CD4-positive, alpha-beta T cell (primary cell): ENCODE results near the gene C1orf87. TPM values are rescaled to one million over a fixed set of nuclear protein-coding genes. Genes with fewer than 3 reads are reported as not detected.

ENCODE experiments used
- ATAC-seq: fragments of 200-7000 bp; cut with Tn5 transposase; one replicate; pipeline ENCODE4 v1.10.0; 2022; ENCODE audit warnings: mild to moderate bottlenecking; ENCODE audit not compliant: poor library complexity
- CTCF ChIA-PET: fragments of 350-600 bp; sonication (Branson Sonifier 250); formaldehyde crosslinking; loops from one replicate; lab custom pipeline; 2021; ENCODE audit warnings: antibody characterized with exemption, inconsistent platforms; lab: Charles Lee
- POLR2A ChIA-PET: fragments of 350-600 bp; sonication (Branson Sonifier 250); formaldehyde crosslinking; loops from one replicate; lab custom pipeline; 2021; ENCODE audit warnings: antibody characterized with exemption, inconsistent platforms; lab: Charles Lee
- DNase-seq, 14 experiments: peaks; one replicate each; pipeline ENCODE4 v3.0.0-alpha.2; 2013 to 2020; ENCODE audit warnings: mixed read lengths in 2 of 14
- H3K27ac ChIP-seq, 2 donors: one replicate each; pipeline versions ENCODE4 v1.5.1 to v1.7.0; 2013; ENCODE audit warnings: low read length in 2 of 2, low read depth in 1 of 2, mild to moderate bottlenecking in 1 of 2
- H3K27me3 ChIP-seq, 2 experiments: 1 replicate in 1 of 2; 2 replicates in 1 of 2; pipeline versions ENCODE4 v1.6.1 to v1.7.0; 2013; ENCODE audit warnings: low read length in 2 of 2, control low read depth in 1 of 2, mild to moderate bottlenecking in 1 of 2, moderate library complexity in 1 of 2; ENCODE audit not compliant: insufficient read depth in 2 of 2, control insufficient read depth in 1 of 2
- H3K36me3 ChIP-seq: one replicate; pipeline ENCODE4 v1.6.1; 2013; ENCODE audit warnings: low read length, control low read depth; ENCODE audit not compliant: insufficient read depth
- H3K4me1 ChIP-seq: one replicate; pipeline ENCODE4 v1.6.1; 2013; ENCODE audit warnings: low read length, control low read depth; ENCODE audit not compliant: insufficient read depth
- H3K4me3 ChIP-seq: one replicate; pipeline ENCODE4 v1.5.1; 2013; ENCODE audit warnings: mild to moderate bottlenecking, low read length, moderate library complexity
- H3K9me3 ChIP-seq, 2 experiments: 1 replicate in 1 of 2; 2 replicates in 1 of 2; pipeline versions ENCODE4 v1.6.1 to v1.7.0; 2013; ENCODE audit warnings: low read length in 2 of 2, mild to moderate bottlenecking in 2 of 2, control low read depth in 1 of 2, moderate library complexity in 1 of 2; ENCODE audit not compliant: control insufficient read depth in 1 of 2, insufficient read depth in 1 of 2
- H3K27ac Mint-ChIP-seq: one replicate; pipeline ENCODE4 v1.8.0; 2020; ENCODE audit warnings: mixed read lengths
- H3K27me3 Mint-ChIP-seq: one replicate; pipeline ENCODE4 v1.8.0; 2021; ENCODE audit warnings: mixed read lengths
- H3K36me3 Mint-ChIP-seq: one replicate; pipeline ENCODE4 v1.8.0; 2021; ENCODE audit warnings: low read depth, mixed read lengths
- H3K4me1 Mint-ChIP-seq: one replicate; pipeline ENCODE4 v1.8.0; 2021; ENCODE audit warnings: low read depth, mixed read lengths
- H3K4me3 Mint-ChIP-seq: one replicate; pipeline ENCODE4 v1.8.0; 2020; ENCODE audit warnings: mild to moderate bottlenecking, mixed read lengths
- H3K9me3 Mint-ChIP-seq: one replicate; pipeline ENCODE4 v1.8.0; 2020; ENCODE audit warnings: mixed read lengths
- intact Hi-C, 2 experiments: fragments of 100-400 bp; cut with DNase I in 1 of 2; cut with micrococcal nuclease in 1 of 2; formaldehyde crosslinking; loops; one replicate each; pipeline versions ENCODE4 v1.15.1 to v1.9.0; 2023 to 2025; cut with DNase I, micrococcal nuclease
- total RNA-seq, 174 experiments: library from RNA in 2 of 174; stranded (reverse) in 2 of 174; gene quantifications; one replicate each; pipeline ENCODE4 v1.2.3 and lab custom pipeline; 2021 to 2026
- TF ChIP-seq, protein P1 (sequence below): fragments of 200-600 bp; IDR thresholded peaks from one replicate; pipeline ENCODE4 v1.8.0; 2022; ENCODE audit warnings: antibody characterized with exemption, mild to moderate bottlenecking

Gene C1orf87
- total RNA-seq, 2 experiments from 2014 or later: not detected

DNA sequence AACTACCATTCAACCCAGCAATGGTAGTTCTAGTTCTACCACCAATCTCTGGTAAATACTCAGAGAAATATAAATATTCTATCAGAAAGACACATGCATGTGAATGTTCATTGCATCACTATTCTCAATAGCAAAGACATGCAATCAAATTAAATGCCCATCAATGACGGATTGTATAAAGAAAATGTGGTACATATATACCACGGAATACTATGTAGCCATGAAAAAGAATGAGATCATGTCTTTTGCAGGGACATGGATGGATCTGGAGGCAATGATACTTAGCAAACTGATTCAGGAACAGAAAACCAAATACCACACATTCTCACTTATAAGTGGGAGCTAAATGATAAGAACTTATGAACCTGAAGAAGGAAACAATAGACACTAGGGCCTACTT lies 37.5 kb upstream of the C1orf87 start:
- H3K4me1 ChIP-seq: no peaks in the 10 kb centered on the region
- Mint-ChIP-seq H3K4me3 (no peak overlapping the region), H3K36me3 (no peaks in the 10 kb centered on the region), H3K9me3 (no peaks in the 10 kb centered on the region), H3K27ac (no peak overlapping the region), H3K4me1 (no peaks in the 10 kb centered on the region), H3K27me3 (peaks cover 11% of the 10 kb centered on the region)
- intact Hi-C loops: no loop called here
- no peak overlapping the region for H3K27ac ChIP-seq
- POLR2A ChIA-PET: no interaction called here
- TF ChIP-seq, protein P1, sequence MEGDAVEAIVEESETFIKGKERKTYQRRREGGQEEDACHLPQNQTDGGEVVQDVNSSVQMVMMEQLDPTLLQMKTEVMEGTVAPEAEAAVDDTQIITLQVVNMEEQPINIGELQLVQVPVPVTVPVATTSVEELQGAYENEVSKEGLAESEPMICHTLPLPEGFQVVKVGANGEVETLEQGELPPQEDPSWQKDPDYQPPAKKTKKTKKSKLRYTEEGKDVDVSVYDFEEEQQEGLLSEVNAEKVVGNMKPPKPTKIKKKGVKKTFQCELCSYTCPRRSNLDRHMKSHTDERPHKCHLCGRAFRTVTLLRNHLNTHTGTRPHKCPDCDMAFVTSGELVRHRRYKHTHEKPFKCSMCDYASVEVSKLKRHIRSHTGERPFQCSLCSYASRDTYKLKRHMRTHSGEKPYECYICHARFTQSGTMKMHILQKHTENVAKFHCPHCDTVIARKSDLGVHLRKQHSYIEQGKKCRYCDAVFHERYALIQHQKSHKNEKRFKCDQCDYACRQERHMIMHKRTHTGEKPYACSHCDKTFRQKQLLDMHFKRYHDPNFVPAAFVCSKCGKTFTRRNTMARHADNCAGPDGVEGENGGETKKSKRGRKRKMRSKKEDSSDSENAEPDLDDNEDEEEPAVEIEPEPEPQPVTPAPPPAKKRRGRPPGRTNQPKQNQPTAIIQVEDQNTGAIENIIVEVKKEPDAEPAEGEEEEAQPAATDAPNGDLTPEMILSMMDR: no peak
- H3K27me3 ChIP-seq: no peaks in the 10 kb centered on the region
- no peak for DNase-seq
- H3K36me3 ChIP-seq: no peaks in the 10 kb centered on the region
- no peaks in the 10 kb centered on the region for H3K9me3 ChIP-seq
- H3K4me3 ChIP-seq: no peak overlapping the region
- no peak for ATAC-seq
- CTCF ChIA-PET: no interaction called here

DNA sequence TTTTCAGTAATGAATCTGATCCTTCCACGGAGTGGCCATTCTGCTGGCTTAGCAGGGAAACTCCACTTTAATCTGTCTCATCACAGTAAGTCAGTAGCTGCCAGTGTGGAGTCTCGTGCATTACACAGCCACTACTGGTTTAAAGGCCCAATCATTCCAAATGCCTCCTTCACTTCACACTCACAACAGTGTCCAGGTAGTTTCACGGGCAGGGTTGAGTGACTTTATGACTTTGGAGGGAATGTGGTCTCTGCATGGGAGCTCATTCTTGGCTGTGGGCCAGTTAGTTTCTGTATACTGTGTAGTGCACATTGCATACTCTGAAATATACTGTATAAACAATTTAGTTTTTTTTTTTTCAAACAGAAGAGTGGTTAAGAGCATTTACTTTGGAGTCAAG lies 34.6 kb upstream of the C1orf87 start:
- CTCF ChIA-PET: no interaction called here
- POLR2A ChIA-PET: no interaction called here
- H3K4me1 Mint-ChIP-seq: no peaks in the 10 kb centered on the region
- TF ChIP-seq, protein P1: no peak
- ATAC-seq (no peak), DNase-seq (no peak)
- H3K27ac ChIP-seq: no peak overlapping the region
- H3K27me3 ChIP-seq: peaks cover 0 to 2% of the 10 kb centered on the region in 2 experiments
- no peaks in the 10 kb centered on the region for H3K9me3 ChIP-seq
- H3K27ac Mint-ChIP-seq: no peak overlapping the region
- intact Hi-C loops: no loop called here
- H3K27me3 Mint-ChIP-seq: peaks cover 11% of the 10 kb centered on the region
- no peaks in the 10 kb centered on the region for H3K36me3 ChIP-seq
- H3K4me3 ChIP-seq: no peak overlapping the region
- H3K9me3 Mint-ChIP-seq: no peaks in the 10 kb centered on the region
- no peaks in the 10 kb centered on the region for H3K4me1 ChIP-seq
- H3K36me3 Mint-ChIP-seq: no peaks in the 10 kb centered on the region
- H3K4me3 Mint-ChIP-seq: no peak overlapping the region

DNA sequence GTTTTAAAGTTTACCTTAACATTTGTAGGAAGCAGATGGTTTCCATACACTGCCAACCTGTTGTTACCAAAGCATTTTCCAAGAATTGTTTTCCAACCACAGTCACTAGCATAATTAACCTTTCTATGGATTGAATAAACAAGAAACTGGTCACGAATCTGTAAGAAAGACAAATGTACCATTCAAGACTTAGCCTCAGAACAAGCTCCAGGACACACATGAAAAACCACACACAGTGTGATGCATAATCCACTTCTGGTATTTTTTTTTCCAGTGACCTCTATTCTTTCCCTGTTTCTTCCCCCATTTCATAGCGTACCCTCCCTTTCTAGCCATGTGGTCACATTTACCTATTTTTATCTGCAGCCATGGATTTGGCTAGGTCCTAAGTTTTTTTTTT lies 29.6 kb upstream of the C1orf87 start:
- TF ChIP-seq, protein P1: no peak
- peaks cover 4% of the 10 kb centered on the region for H3K27me3 Mint-ChIP-seq
- H3K4me1 Mint-ChIP-seq: no peaks in the 10 kb centered on the region
- CTCF ChIA-PET: no interaction called here
- no peak overlapping the region for H3K27ac Mint-ChIP-seq
- no peaks in the 10 kb centered on the region for H3K9me3 ChIP-seq
- H3K4me3 Mint-ChIP-seq: no peak overlapping the region
- POLR2A ChIA-PET: no interaction called here
- H3K27ac ChIP-seq: no peak overlapping the region
- no peaks in the 10 kb centered on the region for H3K9me3 Mint-ChIP-seq
- no peaks in the 10 kb centered on the region for H3K4me1 ChIP-seq
- intact Hi-C loops: no loop called here
- no peak overlapping the region for H3K4me3 ChIP-seq
- no peak for DNase-seq
- ATAC-seq: no peak
- peaks cover 0 to 2% of the 10 kb centered on the region in 2 experiments for H3K27me3 ChIP-seq
- H3K36me3 Mint-ChIP-seq: no peaks in the 10 kb centered on the region
- H3K36me3 ChIP-seq: no peaks in the 10 kb centered on the region
